ENCODE results near the gene RERE.

Gene RERE

GRCh38 chr1:8374812-8375211 is 442.6 kb downstream of the RERE start:
- no peaks in the 10 kb centered on the region for H3K9me3 ChIP-seq
- H3K27ac ChIP-seq: peak overlapping the region; percentile 83
- peaks cover 68% of the 10 kb centered on the region for H3K36me3 ChIP-seq
- no peaks in the 10 kb centered on the region for H3K27me3 ChIP-seq
- H3K4me1 ChIP-seq (ENCODE audit: control insufficient read depth in 1 of 2, insufficient read depth in 1 of 2, low read depth in 1 of 2, low read length in 1 of 2): peaks cover 28 to 45% of the 10 kb centered on the region in 2 experiments
- H3K4me3 ChIP-seq (ENCODE audit: low read depth in 1 of 2, low read length in 1 of 2): no peak overlapping the region
- no peak for TF ChIP-seq CTCF (IDR thresholded peaks at IDR 0.05)

- Histone ChIP-seq H3K9me3 (no peaks in the 10 kb centered on the region), H3K4me1 (ENCODE audit: control insufficient read depth in 1 of 2, insufficient read depth in 1 of 2, low read depth in 1 of 2, low read length in 1 of 2) (peaks cover 24 to 40% of the 10 kb centered on the region in 2 experiments), H3K27me3 (no peaks in the 10 kb centered on the region), H3K36me3 (peaks cover 65% of the 10 kb centered on the region), H3K27ac (peak overlapping the region; percentile 83), H3K4me3 (ENCODE audit: low read depth in 1 of 2, low read length in 1 of 2) (no peak overlapping the region)
- no peak for TF ChIP-seq CTCF (IDR thresholded peaks at IDR 0.05)
Observed at GRCh38 chr1:8374356-8374755, 443.1 kb downstream of the RERE start.

GRCh38 chr1:8373581-8374241 is 443.7 kb downstream of the RERE start:
- no peaks in the 10 kb centered on the region for H3K9me3 ChIP-seq
- peaks cover 17 to 34% of the 10 kb centered on the region in 2 experiments for H3K4me1 ChIP-seq (ENCODE audit: control insufficient read depth in 1 of 2, insufficient read depth in 1 of 2, low read depth in 1 of 2, low read length in 1 of 2)
- TF ChIP-seq CTCF (IDR thresholded peaks at IDR 0.05): no peak
- H3K4me3 ChIP-seq (ENCODE audit: low read depth in 1 of 2, low read length in 1 of 2): no peak overlapping the region
- peaks cover 60% of the 10 kb centered on the region for H3K36me3 ChIP-seq
- H3K27ac ChIP-seq: peak overlapping the region; percentile 27
- no peaks in the 10 kb centered on the region for H3K27me3 ChIP-seq

GRCh38 chr1:8373125-8373524 is 444.3 kb downstream of the RERE start:
- Histone ChIP-seq H3K9me3 (no peaks in the 10 kb centered on the region), H3K36me3 (peaks cover 55% of the 10 kb centered on the region), H3K4me1 (ENCODE audit: control insufficient read depth in 1 of 2, insufficient read depth in 1 of 2, low read depth in 1 of 2, low read length in 1 of 2) (peaks cover 11 to 28% of the 10 kb centered on the region in 2 experiments), H3K4me3 (ENCODE audit: low read depth in 1 of 2, low read length in 1 of 2) (no peak overlapping the region), H3K27me3 (no peaks in the 10 kb centered on the region), H3K27ac (no peak overlapping the region)
- TF ChIP-seq CTCF (IDR thresholded peaks at IDR 0.05): no peak

GRCh38 chr1:8371372-8371991 is 446.0 kb downstream of the RERE start:
- H3K4me1 ChIP-seq (ENCODE audit: control insufficient read depth in 1 of 2, insufficient read depth in 1 of 2, low read depth in 1 of 2, low read length in 1 of 2): peaks cover 5 to 19% of the 10 kb centered on the region in 2 experiments
- H3K36me3 ChIP-seq: peaks cover 56% of the 10 kb centered on the region
- H3K27me3 ChIP-seq: no peaks in the 10 kb centered on the region
- no peak overlapping the region for H3K27ac ChIP-seq
- no peak overlapping the region for H3K4me3 ChIP-seq (ENCODE audit: low read depth in 1 of 2, low read length in 1 of 2)
- H3K9me3 ChIP-seq: no peaks in the 10 kb centered on the region
- TF ChIP-seq CTCF (IDR thresholded peaks at IDR 0.05): no peak

All from neutrophil (primary cell).